GM12878 (cell line): ENCODE results near the gene YIF1A.

Experiments
- MTA3 ChIP-seq: IDR thresholded peaks from 2 replicates; pipeline ENCODE4 v1.6.1; 2012; ENCODE audit warnings: low read length, inconsistent platforms, borderline replicate concordance
- MXI1 ChIP-seq: fragments of 150-350 bp; IDR thresholded peaks from 2 replicates; pipeline ENCODE4 v1.6.1; 2011; ENCODE audit warnings: low read depth, mild to moderate bottlenecking, inconsistent platforms, low read length, improper control_type of control experiment
- NRF1 ChIP-seq: conservative IDR thresholded peaks from 2 replicates; pipeline ENCODE4 v1.6.1; 2011; ENCODE audit warnings: mild to moderate bottlenecking, low read depth, low read length, improper control_type of control experiment
- POU2F2 ChIP-seq: IDR thresholded peaks from 3 replicates; pipeline ENCODE4 v1.6.1; 2011; ENCODE audit warnings: low read depth, mild to moderate bottlenecking, low read length, borderline replicate concordance
- RAD21 ChIP-seq: IDR thresholded peaks from 2 replicates; pipeline ENCODE4 v1.6.1; 2011; ENCODE audit warnings: mild to moderate bottlenecking, low read depth, low read length, moderate library complexity; ENCODE audit not compliant: insufficient read depth
- RAD51 ChIP-seq: fragments of 450-650 bp; IDR thresholded peaks from 2 replicates; pipeline ENCODE4 v1.6.1; 2016; ENCODE audit warnings: moderate library complexity, mild to moderate bottlenecking, inconsistent platforms
- TF ChIP-seq, protein P1 (sequence below), 3 experiments: IDR thresholded peaks in 2 of 3; conservative IDR thresholded peaks in 1 of 3; 2 replicates each; pipeline ENCODE4 v1.5.1; 2011; ENCODE audit warnings: low read depth in 3 of 3, low read length in 3 of 3, mild to moderate bottlenecking in 3 of 3, control low read depth in 2 of 3, moderate library complexity in 2 of 3, inconsistent platforms in 1 of 3, mixed read lengths in 1 of 3; ENCODE audit not compliant: control insufficient read depth in 2 of 3, insufficient read depth in 1 of 3; ENCODE audit errors: extremely low read depth in 1 of 3
- TF ChIP-seq, protein P2 (sequence below): IDR thresholded peaks from 2 replicates; pipeline ENCODE4 v1.6.1; 2011; ENCODE audit warnings: low read depth, low read length, improper control_type of control experiment, borderline replicate concordance
- TF ChIP-seq, protein P3 (sequence below): fragments of 450-650 bp; IDR thresholded peaks from 2 replicates; pipeline ENCODE4 v1.6.1; 2017; ENCODE audit warnings: mild to moderate bottlenecking

DNA sequence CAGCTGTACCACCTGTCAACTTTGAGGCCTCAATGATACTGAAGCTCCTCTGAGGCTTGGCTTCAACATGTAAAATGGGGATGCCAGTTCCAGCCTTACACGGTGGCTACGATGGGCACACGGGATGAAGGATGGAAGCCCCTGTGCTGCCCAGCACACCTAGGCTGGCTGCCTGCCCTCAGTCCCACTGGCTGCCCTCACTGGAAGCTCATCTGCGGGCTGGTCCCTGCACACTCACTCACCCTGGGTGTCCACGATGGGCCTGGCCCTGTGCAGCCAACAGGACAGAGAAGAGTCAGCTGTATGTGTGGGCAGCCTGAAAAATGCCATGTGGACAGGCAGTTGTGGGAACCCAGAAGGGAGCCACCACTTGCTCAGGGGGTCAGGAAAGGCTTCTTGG is 2.2 kb downstream of the YIF1A start:
- TF ChIP-seq RAD21 (no peak), MTA3 (no peak), MXI1 (no peak), POU2F2 (no peak), NRF1 (no peak), RAD51 (no peak)
- TF ChIP-seq, protein P1, sequence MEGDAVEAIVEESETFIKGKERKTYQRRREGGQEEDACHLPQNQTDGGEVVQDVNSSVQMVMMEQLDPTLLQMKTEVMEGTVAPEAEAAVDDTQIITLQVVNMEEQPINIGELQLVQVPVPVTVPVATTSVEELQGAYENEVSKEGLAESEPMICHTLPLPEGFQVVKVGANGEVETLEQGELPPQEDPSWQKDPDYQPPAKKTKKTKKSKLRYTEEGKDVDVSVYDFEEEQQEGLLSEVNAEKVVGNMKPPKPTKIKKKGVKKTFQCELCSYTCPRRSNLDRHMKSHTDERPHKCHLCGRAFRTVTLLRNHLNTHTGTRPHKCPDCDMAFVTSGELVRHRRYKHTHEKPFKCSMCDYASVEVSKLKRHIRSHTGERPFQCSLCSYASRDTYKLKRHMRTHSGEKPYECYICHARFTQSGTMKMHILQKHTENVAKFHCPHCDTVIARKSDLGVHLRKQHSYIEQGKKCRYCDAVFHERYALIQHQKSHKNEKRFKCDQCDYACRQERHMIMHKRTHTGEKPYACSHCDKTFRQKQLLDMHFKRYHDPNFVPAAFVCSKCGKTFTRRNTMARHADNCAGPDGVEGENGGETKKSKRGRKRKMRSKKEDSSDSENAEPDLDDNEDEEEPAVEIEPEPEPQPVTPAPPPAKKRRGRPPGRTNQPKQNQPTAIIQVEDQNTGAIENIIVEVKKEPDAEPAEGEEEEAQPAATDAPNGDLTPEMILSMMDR (IDR thresholded peaks at IDR 0.05 in 2 of 3, conservative IDR thresholded peaks at IDR 0.05 in 1 of 3; ENCODE audit: control insufficient read depth in 2 of 3, extremely low read depth in 1 of 3, insufficient read depth in 1 of 3, low read depth in 3 of 3, low read length in 3 of 3), result no peak
- TF ChIP-seq, protein P2, sequence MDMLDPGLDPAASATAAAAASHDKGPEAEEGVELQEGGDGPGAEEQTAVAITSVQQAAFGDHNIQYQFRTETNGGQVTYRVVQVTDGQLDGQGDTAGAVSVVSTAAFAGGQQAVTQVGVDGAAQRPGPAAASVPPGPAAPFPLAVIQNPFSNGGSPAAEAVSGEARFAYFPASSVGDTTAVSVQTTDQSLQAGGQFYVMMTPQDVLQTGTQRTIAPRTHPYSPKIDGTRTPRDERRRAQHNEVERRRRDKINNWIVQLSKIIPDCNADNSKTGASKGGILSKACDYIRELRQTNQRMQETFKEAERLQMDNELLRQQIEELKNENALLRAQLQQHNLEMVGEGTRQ, result no peak
- TF ChIP-seq, protein P3, sequence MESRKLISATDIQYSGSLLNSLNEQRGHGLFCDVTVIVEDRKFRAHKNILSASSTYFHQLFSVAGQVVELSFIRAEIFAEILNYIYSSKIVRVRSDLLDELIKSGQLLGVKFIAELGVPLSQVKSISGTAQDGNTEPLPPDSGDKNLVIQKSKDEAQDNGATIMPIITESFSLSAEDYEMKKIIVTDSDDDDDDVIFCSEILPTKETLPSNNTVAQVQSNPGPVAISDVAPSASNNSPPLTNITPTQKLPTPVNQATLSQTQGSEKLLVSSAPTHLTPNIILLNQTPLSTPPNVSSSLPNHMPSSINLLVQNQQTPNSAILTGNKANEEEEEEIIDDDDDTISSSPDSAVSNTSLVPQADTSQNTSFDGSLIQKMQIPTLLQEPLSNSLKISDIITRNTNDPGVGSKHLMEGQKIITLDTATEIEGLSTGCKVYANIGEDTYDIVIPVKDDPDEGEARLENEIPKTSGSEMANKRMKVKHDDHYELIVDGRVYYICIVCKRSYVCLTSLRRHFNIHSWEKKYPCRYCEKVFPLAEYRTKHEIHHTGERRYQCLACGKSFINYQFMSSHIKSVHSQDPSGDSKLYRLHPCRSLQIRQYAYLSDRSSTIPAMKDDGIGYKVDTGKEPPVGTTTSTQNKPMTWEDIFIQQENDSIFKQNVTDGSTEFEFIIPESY, result no peak
